HG03558 (cell line): ENCODE data around the gene NUP210.
"Not testable (repeated sequence)": the region's sequence is repeated elsewhere in the genome, so short reads cannot be mapped to it uniquely, and the experiment has no call there.

ENCODE experiments used
- ATAC-seq: cut with Tn5 transposase; IDR thresholded peaks from one replicate; pipeline ENCODE4 v1.9.1; 2021; ENCODE audit warnings: moderate number of reproducible peaks; ENCODE audit not compliant: unreplicated experiment; ENCODE audit errors: extremely low read depth

The NUP210 gene

GRCh38 chr3:13420045-13420830 lies at the start of gene NUP210:
TSS of gene NUP210 (minus strand) at chr3:13420322. CDS start at chr3:13420226, 96 bp downstream.
- no peak for ATAC-seq

GRCh38 chr3:13466781-13467180 lies 46.7 kb upstream of the NUP210 start:
- no peak for ATAC-seq

- no peak for ATAC-seq
Observed at GRCh38 chr3:13465236-13465873, 45.2 kb upstream of the NUP210 start.

GRCh38 chr3:13463618-13464400 lies 43.7 kb upstream of the NUP210 start:
- ATAC-seq = no peak

GRCh38 chr3:13462822-13463221 lies 42.7 kb upstream of the NUP210 start:
- no peak for ATAC-seq

- ATAC-seq = no peak
Observed at GRCh38 chr3:13462125-13462629, 42.1 kb upstream of the NUP210 start.

- no peak for ATAC-seq
Observed at GRCh38 chr3:13461169-13462124, 41.3 kb upstream of the NUP210 start.

GRCh38 chr3:13460341-13460736 lies 40.2 kb upstream of the NUP210 start:
- ATAC-seq = no peak

- ATAC-seq = no peak
Observed at GRCh38 chr3:13459605-13460340, 39.7 kb upstream of the NUP210 start.

- no peak for ATAC-seq
Observed at GRCh38 chr3:13457593-13457992, 37.5 kb upstream of the NUP210 start.

GRCh38 chr3:13455644-13456043 lies 35.5 kb upstream of the NUP210 start:
- ATAC-seq = no peak

GRCh38 chr3:13452490-13453335 lies 32.6 kb upstream of the NUP210 start:
- no peak for ATAC-seq

GRCh38 chr3:13451301-13451673 lies 31.2 kb upstream of the NUP210 start:
- ATAC-seq = no peak

- ATAC-seq = not testable (repeated sequence)
Observed at GRCh38 chr3:13442882-13443281, 22.8 kb upstream of the NUP210 start.

- no peak for ATAC-seq
Observed at GRCh38 chr3:13440204-13440817, 20.2 kb upstream of the NUP210 start.

- ATAC-seq = not testable (repeated sequence)
Observed at GRCh38 chr3:13436213-13436612, 16.1 kb upstream of the NUP210 start.

GRCh38 chr3:13433912-13434311 lies 13.8 kb upstream of the NUP210 start:
- ATAC-seq = no peak

- ATAC-seq = no peak
Observed at GRCh38 chr3:13432093-13432492, 12.0 kb upstream of the NUP210 start.
